Germinal center (tissue), 1 donor: ENCODE results near the gene DDX39A.
A peak's percentile ranks its signal among the peaks of the same experiment; 100 is the strongest.

Source experiments
- DNase-seq: peaks from one replicate; pipeline ENCODE4 v3.0.0; 2012; ENCODE audit warnings: mixed read lengths, low spot score

Gene DDX39A

GRCh38 chr19:14363183-14364097 lies 55.7 kb downstream of the DDX39A start:
- no peak for DNase-seq

- DNase-seq = peak; percentile 19
These were observed 57.3 kb downstream of the DDX39A start for GRCh38 chr19:14361824-14362223.
